HepG2 (cell line): Measurements from ENCODE around the gene RBMXL2.

Source experiments
- CTCF ChIP-seq: sonication (generic); formaldehyde crosslinking; IDR thresholded peaks from 2 replicates; pipeline ENCODE4 v1.5.0; 2020; ENCODE audit warnings: mild to moderate bottlenecking, missing genetic modification reagents, moderate library complexity
- HNRNPLL ChIP-seq: fragments of 200-400 bp; formaldehyde crosslinking; IDR thresholded peaks from 2 replicates; pipeline ENCODE4 v1.6.1; 2017; ENCODE audit warnings: mild to moderate bottlenecking, low read depth, low read length; ENCODE audit not compliant: poor library complexity, severe bottlenecking
- NONO ChIP-seq, 2 experiments: fragments of 450-650 bp in 1 of 2; sonication (generic) in 1 of 2; formaldehyde crosslinking in 1 of 2; IDR thresholded peaks in 1 of 2; conservative IDR thresholded peaks in 1 of 2; 2 replicates each; pipeline versions ENCODE4 v1.6.1 to v1.8.0; 2017 to 2022; ENCODE audit warnings: mild to moderate bottlenecking in 1 of 2, missing genetic modification reagents in 1 of 2, moderate library complexity in 1 of 2
- POLR2A ChIP-seq, 2 experiments: IDR thresholded peaks; 2 replicates each; pipeline ENCODE4 v1.6.1; 2011; ENCODE audit warnings: low read depth in 2 of 2, low read length in 2 of 2, mild to moderate bottlenecking in 1 of 2, moderate library complexity in 1 of 2; ENCODE audit not compliant: insufficient read depth in 1 of 2
- TMF1 ChIP-seq: sonication (generic); formaldehyde crosslinking; IDR thresholded peaks from 2 replicates; pipeline ENCODE4 v1.8.1; 2022; ENCODE audit warnings: low read depth, missing genetic modification reagents
- ZNF12 ChIP-seq: sonication (generic); formaldehyde crosslinking; IDR thresholded peaks from 2 replicates; pipeline ENCODE4 v1.5.0; 2020; ENCODE audit warnings: missing genetic modification reagents
- ZNF747 ChIP-seq: sonication (generic); formaldehyde crosslinking; IDR thresholded peaks from 2 replicates; pipeline ENCODE4 v1.8.1; 2023; ENCODE audit warnings: missing genetic modification reagents, mild to moderate bottlenecking, borderline replicate concordance
- TF ChIP-seq, protein P1 (sequence below): fragments of 450-650 bp; IDR thresholded peaks from 2 replicates; pipeline ENCODE4 v1.6.1; 2017

GRCh38 chr11:7098235-7098832 lies 9.5 kb downstream of the RBMXL2 start:
- TF ChIP-seq POLR2A (IDR thresholded peaks at IDR 0.05; ENCODE audit: insufficient read depth in 1 of 2, low read depth in 2 of 2, low read length in 2 of 2) (no peak), NONO (IDR thresholded peaks at IDR 0.05) (no peak), NONO (CRISPR knock-in tag; conservative IDR thresholded peaks at IDR 0.05) (no peak), HNRNPLL (no peak), CTCF (peak; percentile 82), TMF1 (CRISPR knock-in tag) (no peak), ZNF747 (CRISPR knock-in tag) (no peak), ZNF12 (CRISPR knock-in tag) (no peak)
- TF ChIP-seq, protein P1, sequence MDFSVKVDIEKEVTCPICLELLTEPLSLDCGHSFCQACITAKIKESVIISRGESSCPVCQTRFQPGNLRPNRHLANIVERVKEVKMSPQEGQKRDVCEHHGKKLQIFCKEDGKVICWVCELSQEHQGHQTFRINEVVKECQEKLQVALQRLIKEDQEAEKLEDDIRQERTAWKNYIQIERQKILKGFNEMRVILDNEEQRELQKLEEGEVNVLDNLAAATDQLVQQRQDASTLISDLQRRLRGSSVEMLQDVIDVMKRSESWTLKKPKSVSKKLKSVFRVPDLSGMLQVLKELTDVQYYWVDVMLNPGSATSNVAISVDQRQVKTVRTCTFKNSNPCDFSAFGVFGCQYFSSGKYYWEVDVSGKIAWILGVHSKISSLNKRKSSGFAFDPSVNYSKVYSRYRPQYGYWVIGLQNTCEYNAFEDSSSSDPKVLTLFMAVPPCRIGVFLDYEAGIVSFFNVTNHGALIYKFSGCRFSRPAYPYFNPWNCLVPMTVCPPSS, result no peak
